Gastroesophageal sphincter (tissue), 3 donors: ENCODE data around the gene RALGAPA1.

Experiments
- POLR2AphosphoS5 ChIP-seq: sonication (generic); formaldehyde crosslinking; IDR thresholded peaks from one replicate; pipeline ENCODE4 v1.6.1; 2017; ENCODE audit warnings: antibody characterized with exemption
- TF ChIP-seq, protein P1 (sequence below), 4 experiments: fragments of 200-600 bp in 2 of 4; fragments of 450-650 bp in 2 of 4; sonication (generic) in 1 of 4; IDR thresholded peaks; one replicate each; pipeline ENCODE4 v1.5.1; 2017 to 2019; ENCODE audit warnings: antibody characterized with exemption in 4 of 4, mild to moderate bottlenecking in 2 of 4, moderate library complexity in 2 of 4

DNA sequence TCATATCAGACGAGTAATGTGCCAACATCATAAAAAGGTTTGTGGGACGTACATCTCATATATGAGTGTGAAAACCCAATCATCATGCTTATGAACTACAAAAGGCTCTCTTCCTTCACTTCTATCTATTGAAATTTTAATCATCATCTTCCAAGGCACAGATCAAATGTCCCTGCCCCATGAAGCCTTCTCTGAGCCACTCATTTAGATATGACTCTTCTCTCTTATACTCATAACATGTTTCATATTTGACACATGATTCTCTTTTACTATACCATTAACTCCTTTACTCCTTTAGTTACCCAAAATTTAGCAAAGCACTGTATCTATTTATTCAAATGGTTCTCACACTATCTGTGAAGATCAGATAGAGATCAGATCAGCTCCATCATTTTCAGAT lies 22.2 kb downstream of the RALGAPA1 start:
- TF ChIP-seq POLR2AphosphoS5, result no peak
- TF ChIP-seq, protein P1, sequence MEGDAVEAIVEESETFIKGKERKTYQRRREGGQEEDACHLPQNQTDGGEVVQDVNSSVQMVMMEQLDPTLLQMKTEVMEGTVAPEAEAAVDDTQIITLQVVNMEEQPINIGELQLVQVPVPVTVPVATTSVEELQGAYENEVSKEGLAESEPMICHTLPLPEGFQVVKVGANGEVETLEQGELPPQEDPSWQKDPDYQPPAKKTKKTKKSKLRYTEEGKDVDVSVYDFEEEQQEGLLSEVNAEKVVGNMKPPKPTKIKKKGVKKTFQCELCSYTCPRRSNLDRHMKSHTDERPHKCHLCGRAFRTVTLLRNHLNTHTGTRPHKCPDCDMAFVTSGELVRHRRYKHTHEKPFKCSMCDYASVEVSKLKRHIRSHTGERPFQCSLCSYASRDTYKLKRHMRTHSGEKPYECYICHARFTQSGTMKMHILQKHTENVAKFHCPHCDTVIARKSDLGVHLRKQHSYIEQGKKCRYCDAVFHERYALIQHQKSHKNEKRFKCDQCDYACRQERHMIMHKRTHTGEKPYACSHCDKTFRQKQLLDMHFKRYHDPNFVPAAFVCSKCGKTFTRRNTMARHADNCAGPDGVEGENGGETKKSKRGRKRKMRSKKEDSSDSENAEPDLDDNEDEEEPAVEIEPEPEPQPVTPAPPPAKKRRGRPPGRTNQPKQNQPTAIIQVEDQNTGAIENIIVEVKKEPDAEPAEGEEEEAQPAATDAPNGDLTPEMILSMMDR (IDR thresholded peaks at IDR 0.05), result no peak
